GM18870 (cell line): ENCODE measurements around the gene TMEM131.
"Not testable (repeated sequence)": the region's sequence is repeated elsewhere in the genome, so short reads cannot be mapped to it uniquely, and the experiment has no call there.

Experiments used
- ATAC-seq: cut with Tn5 transposase; IDR thresholded peaks from one replicate; pipeline ENCODE4 v1.9.1; 2021; ENCODE audit warnings: moderate library complexity; ENCODE audit not compliant: unreplicated experiment

TMEM131 gene

DNA sequence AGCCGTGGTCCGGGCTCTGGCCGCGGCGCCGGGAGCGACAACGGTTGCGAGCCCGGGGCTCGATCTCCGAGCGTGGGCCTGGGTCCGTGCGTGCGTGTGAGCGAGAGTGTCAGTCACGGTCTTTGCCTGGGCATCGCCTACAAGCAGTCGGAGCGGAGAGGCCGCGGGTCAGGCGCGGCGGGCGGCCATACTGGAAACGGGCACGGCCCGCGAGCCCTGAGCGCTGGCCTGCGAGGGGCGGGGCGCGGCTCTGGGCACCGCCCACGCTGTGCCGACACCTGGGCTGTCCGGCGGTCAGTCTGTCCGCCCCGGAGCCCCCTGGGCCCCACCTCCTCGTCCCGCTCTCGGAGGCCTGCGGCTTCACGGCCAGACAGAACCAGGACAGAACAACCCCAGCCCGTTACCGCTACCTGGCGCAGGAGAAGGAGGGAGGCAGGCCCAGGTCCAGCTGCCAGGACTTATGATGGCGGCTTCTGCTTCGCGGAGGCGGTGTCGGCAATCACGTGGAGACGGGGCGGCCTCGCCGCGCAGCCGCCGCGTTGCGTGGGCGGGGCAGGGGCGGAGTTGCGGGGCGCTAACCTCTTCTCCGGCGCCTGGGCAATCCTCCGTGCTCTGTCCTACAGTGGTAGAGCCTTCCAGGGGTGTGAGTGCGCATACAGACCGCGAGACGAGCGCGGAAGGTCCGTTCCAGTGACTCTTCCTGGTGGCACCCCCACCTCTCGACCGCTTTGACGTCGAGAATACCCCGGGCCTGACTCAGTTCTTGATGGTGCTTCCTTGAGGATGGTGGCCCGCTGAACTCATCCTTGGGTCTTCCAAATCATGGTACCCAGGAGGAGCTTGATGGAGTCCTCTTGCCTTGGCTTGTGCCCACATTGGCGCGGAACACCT is at the start of gene TMEM131:
Gene TMEM131, minus strand, starts transcription at position 215 of the 891 bp plus-strand sequence. CDS start 286 bp downstream, outside the sequence.
- ATAC-seq = peak; percentile 62

DNA sequence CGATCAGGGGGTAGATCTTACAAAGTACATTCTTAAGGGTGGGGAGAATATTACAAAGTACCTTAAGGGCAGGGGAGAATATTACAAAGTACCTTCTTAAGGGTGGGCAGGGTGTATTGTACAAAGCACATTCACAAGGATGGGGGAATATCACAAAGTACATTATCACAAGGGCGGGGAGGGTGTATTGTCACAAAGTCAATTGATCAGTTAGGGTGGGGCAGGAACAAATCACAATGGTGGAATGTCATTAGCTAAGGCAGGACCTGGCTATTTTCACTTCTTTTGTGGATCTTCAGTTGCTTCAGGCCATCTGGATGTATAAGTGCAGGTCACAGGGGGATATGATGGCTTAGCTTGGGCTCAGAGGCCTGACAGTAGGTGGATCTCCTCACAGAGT is 49.0 kb upstream of the TMEM131 start:
- ATAC-seq = not testable (repeated sequence)

DNA sequence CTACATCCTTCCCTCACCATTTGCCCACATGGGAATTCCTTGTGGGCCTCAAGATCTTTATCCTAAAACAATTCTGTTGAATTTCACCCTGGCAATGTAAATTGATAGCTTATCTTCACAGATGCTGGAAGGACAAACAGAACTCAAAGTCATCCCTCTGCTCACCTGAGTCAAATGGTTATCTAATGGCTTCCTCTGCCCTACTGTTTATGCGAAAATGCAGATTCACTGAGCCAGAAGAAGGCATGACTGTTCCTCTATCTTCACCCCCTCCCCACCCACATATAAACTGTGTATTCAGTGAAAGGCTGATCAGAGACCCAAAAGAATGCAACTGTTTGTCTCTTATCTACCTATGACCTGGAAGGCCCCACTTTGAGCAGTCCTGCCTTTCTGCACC is 47.4 kb upstream of the TMEM131 start:
- no peak for ATAC-seq

GRCh38 chr2:98040331-98040939 is 44.7 kb upstream of the TMEM131 start:
- ATAC-seq = no peak

- no peak for ATAC-seq
Measured at GRCh38 chr2:98039085-98039756, 43.5 kb upstream of the TMEM131 start.

DNA sequence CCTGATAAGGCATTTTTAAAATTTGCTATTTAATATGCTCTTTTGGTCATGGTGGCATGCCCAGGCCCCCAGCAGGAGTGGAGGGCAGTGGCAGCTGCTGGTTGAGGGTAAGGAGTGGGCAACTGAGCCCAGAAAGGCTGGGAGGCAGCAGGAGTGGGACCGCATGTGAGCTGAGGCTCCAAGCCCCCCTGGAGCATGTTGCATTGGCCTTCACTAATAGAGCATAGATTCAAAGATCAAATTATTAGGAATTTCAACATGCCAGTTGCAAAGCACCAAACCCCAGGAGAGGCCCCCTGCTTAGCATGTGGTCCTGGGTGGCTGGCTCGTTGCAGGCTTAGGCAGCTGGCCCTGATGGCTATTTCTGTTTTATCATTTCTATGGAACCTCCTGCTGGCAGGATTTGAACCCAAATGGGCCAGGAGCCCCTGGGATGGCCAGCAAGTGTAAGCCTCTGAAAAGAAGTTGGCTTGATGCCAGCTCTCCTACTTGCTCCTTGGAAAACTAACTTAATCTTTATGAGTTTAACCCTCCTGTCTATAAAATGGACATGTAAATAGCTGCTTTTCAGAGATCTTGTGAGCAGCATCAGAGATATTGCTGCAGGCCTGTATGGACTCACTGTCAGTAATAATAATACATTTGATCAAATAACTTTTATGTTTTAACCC is 42.1 kb upstream of the TMEM131 start:
- ATAC-seq = no peak

GRCh38 chr2:98037206-98037605 is 41.5 kb upstream of the TMEM131 start:
- ATAC-seq = no peak

DNA sequence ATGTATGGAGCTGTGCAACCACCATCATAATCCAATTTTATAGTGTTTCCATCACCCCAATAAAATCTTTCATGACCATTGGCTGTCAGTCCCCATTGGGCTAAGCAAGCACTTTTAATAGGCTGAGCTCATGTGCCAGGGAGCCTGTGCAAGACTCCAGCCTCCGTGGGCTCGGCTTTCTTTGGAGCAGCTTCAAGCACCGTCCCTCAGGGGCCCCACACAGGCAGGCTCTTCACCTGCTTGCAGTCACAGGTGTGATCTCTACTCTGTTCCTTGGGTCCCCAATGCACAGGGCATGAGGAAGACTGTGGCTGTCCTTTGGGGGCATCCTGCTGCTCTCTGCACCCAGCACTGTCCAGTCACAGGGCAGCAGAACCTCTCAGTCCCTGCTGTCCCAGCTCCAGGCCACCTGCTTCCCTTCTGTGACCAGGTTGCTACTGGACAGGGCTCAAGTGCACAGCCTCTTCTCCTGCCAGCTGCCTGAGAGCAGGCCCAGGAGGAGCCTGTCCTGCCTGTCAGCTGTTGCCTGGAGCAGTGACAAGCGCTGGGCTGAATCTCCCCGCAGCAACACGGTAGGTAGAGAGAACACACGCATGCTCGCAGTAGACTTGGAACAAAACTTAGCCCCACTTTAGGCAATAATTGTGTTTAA is 40.7 kb upstream of the TMEM131 start:
- ATAC-seq = no peak

DNA sequence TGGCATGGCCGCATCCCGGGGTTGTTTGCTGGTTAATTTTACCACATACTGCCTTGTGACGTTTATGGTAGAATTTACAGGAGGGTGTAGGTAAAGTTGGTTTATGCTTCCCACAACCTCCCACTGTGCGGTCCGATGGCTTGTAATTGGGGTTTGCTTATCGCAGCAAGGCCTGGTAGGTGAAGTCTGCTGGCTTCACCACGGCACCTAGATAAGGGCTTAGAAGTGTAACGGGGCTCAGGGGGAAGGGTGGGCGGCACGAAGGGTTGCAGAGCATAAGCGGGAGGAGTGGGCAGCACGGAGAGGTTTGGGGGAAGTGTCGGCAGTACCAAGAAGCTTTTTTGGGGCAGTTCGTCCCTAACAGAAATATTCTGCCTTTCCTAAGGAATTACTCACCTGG is 39.0 kb upstream of the TMEM131 start:
- no peak for ATAC-seq

- no peak for ATAC-seq
Measured at GRCh38 chr2:98032086-98032485, 36.3 kb upstream of the TMEM131 start.

DNA sequence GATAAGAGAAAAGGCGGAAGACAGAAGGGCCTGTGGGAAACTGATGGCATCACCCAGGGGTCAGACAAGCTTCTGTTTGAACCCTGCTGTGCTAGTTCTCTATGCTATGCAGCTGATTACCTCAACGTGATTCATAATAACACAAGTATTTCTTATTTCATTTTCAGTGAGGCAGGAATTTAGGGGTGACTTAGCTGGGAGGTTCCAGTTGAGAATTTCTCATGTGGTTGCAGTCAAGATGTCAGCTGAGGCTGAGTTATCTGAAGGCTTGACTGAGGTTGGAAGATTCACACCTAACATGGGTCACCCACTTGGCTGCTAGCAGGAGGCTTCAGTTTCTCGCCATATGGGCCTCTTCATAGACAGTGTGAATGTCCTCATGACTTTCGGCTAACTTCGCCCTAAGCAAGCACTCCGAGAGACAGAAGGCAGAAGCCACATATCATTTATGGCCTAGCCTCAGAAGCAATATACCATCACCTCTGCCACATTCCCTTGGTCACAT is 34.0 kb upstream of the TMEM131 start:
- ATAC-seq = no peak

DNA sequence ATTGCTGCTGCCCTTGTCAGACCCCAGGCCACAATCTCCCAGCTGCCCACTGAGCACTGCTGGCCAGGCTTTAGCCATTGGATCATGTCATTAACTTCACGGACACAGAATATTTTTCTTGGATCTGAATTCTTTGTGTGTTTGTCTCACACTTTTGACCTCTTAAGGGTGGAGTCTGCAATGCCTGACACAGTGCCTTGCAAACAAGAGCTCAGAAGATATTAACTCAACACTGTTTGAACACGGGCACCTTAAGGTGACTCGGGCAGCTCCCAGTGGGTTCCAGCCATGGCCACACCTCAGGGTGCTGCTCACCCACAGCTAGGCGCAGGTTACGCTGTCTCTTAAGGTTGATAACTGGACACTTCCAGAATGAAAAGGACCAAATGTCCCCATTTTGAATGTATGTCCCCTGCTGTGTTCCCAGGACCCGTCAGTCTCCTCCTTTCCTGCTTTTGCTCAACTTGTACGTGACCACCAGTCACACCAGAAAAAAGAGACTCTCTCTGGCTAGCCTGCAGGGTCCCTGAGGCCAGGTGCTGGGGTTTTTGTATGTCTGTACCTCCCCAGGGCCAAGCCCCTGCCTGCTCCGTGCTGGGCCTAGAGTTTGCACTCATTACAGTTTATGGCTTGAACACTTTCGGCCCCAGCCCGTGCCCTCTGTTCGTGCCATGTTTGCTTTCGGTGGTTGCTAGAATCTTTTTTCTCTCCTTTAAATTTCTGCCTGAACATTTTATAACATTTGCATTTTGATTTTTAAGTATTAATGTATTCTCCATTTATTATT is 33.4 kb upstream of the TMEM131 start:
- ATAC-seq = no peak

DNA sequence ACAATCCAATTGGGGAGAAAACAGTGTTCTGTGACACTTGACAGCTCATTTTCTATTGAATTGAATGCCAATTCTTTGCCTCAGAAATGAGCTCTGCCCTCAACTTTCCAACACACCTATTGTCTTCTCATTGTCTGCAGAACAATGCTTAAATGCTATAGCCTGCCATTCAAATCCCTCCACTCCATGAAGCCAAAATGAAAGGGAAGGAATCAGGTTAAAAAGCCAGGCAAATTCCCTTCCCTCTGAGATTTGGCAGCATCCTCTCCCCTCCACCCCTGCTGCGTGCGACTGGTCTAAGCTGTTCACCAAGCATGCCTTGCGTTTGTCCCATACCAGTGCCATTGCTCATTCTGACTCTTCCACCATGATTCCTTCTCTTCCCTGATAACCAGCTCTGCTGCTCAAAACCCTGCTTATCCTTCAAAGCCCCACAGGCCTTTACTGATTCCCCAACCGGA is 32.4 kb upstream of the TMEM131 start:
- ATAC-seq = no peak

GRCh38 chr2:98027538-98027937 is 31.8 kb upstream of the TMEM131 start:
- ATAC-seq = peak; percentile 32

GRCh38 chr2:98026927-98027522 is 31.3 kb upstream of the TMEM131 start:
- peak; percentile 87 for ATAC-seq

DNA sequence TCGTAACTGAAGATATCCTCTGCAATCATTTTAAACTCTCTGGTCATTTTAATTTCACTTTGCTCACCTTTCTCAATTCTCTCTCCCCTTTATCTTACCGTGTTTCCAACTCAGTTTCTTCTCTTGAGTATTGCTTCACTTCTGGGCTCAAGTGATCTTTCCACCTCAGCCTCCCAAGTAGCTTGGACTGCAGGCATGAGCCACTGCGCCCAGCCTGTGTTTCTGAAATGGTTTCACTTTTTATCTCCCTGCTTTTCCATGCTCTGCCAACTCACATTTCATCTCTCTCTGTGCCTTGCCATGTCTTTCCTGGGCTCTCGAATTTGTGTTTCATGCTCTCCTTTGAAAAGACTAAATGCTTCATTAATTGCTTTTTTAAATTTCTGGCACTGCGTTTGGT is 30.5 kb upstream of the TMEM131 start:
- no peak for ATAC-seq

GRCh38 chr2:98025481-98026037 is 29.8 kb upstream of the TMEM131 start:
- no peak for ATAC-seq

DNA sequence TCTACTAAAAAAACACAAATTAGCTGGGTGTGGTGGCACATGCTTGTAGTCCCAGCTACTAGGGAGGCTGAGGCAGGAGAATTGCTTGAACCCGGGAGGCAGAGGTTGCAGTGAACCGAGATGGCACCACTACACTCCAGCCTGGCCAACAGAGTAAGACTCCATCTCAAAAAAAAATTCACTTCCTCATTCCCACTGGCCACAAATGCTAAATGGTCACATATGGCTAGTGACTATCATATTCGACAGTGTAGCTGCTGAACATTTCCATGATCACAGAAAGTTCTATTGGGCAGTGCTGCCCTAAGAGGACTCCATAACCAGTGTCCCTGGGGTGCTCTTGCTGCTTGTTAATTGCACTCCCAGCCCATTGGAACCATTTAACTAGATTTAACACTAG is 26.3 kb upstream of the TMEM131 start:
- ATAC-seq = not testable (repeated sequence)
